Activated CD8-positive, alpha-beta memory T cell treated with anti-CD3 and anti-CD28 coated beads for 1 hour (primary cell): ENCODE measurements around the gene AGAP1.
A peak's percentile ranks its signal among the peaks of the same experiment; 100 is the strongest.
"Not testable (repeated sequence)": the region's sequence is repeated elsewhere in the genome, so short reads cannot be mapped to it uniquely, and the experiment has no call there.

Source experiments
- DNase-seq, 2 donors: peaks; one replicate each; pipeline ENCODE4 v3.0.0-alpha.2; 2020; ENCODE audit warnings: low read depth in 1 of 2; ENCODE audit errors: extremely low read depth in 1 of 2

The AGAP1 gene

DNA sequence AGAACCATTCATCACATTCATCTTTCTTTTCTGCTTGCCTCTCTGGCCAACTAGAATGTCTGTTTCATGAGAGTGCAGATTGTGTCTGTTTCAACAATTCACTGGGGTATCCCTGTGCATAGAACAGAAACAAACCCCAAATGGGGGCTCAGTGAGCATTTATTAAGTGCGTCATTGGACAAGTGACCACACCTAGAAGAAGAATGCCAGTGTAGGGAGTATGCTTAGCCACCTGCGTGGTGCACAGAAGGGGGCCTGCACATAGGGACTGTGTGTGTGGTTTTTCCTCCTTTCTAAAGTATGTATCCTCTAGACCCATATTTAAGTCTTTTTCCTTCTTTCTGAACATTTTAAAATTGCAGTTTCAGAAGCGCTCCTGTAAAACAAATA lies 255.9 kb downstream of the AGAP1 start:
- DNase-seq, result no peak

DNA sequence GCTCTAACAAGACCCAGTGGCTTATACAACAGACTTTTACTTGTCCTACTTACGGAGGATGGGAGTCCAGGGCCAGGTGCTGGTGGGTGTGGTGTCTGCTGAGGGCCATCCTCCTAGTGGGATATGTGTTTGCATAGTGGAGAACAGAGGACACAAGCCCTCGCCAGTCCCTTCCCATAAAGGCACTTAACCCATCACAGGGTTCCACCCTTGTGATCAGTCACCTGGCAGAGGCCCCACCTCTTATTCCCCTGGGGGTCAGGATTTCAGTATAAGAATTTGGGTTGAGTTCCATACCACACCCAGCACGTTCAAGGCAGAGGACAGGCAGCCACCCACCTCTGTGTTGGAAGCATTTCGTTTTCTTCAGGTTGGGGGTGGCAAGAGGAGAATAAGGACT lies 259.0 kb downstream of the AGAP1 start:
- no peak for DNase-seq

DNA sequence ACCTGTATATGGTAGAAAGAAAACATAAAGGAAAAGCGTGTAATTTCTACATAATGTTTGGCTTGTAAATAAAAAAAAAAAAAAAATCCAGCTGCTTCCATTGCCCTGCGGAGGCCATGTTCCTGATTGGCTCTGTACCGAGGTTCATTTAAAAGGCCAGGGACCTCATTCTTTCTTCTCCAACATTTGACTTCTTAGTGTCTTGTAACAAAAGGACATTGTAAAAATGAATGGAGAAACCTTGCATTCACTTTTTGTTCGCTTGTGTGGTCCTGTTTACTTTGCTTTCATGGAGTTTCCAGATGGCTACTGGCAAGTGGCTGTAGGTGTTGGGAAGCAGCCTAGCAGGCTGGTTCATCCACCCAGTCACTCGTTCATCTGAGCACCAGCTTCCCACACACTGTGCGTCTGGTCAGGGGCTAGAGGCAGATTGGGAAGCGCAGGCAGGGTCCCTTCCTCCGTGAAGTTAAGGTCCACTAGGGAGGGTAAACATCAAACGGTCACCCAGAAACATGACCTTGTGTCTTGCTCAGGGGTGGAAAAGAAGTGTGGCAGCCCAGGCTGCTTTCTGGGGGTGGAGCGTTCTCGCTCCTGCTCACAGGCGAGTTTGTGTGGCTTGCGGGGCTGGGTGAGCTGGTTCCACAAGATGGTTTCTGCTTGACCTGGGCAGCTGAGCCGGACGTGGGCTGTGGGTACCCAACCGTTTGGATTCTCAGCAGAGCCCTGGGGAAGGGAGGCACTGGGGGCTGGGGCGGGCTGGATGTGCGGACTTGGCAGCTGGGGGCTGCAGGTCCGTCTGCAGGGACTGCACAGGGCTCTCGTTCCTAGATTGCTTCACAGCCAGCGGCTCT lies 260.7 kb downstream of the AGAP1 start:
- DNase-seq, result no peak

DNA sequence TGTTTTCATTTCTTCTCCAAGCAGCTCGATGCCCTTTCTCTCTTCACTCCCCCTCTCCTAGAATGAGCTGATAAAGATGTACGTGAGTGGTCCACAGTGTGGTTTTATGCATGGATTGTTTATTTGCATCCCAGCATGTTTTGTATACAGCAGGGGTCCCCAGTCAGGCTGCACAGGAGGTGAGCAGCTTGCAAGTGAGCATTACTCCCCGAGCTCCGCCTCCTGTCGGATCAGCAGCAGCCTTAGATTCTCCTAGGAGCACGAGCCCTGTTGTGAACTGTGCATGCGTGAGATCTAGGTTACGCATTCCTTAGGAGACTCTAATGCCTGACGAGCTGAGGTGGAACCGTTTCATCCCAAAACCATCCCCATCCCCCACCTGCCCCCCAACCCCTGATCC lies 262.6 kb downstream of the AGAP1 start:
- no peak for DNase-seq

DNA sequence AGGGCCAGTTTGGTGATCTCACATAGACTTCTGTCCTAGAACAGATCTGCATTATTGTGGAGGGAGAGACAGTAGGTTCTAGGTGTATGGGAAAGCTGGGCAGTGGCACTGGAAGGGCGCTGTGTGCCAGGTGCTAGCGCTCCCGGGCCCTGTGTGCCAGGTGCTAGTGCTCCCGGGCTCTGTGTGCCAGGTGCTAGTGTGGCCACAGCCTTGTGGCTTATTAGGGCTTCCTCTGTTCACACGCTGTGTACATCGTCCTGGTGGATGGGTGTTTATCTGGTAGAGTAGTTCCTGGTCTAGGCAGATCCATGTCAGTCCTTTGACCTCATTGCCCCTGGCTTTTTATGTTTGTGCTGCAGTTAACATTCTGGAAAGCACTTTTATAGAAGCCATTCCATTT lies 263.4 kb downstream of the AGAP1 start:
- DNase-seq, result no peak

DNA sequence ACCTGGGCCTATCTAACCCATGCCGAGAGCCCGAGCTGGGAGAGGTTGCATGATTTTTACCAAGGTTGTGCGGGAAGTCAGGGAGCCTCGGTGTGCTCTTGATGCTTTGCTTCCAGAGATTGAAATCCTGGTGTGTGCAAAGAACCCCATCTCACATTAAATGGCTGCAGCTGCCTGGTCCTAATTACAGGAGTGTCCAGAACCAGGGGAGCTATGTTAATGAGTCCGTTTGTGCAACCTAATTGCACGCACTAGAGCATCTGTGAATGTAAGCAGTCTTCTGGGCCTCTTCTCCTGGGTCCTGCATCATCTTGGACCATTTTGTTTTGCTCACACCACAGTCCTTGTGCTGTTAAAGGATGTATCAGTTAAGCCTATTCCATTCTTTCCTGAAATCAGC lies 263.8 kb downstream of the AGAP1 start:
- no peak for DNase-seq

DNA sequence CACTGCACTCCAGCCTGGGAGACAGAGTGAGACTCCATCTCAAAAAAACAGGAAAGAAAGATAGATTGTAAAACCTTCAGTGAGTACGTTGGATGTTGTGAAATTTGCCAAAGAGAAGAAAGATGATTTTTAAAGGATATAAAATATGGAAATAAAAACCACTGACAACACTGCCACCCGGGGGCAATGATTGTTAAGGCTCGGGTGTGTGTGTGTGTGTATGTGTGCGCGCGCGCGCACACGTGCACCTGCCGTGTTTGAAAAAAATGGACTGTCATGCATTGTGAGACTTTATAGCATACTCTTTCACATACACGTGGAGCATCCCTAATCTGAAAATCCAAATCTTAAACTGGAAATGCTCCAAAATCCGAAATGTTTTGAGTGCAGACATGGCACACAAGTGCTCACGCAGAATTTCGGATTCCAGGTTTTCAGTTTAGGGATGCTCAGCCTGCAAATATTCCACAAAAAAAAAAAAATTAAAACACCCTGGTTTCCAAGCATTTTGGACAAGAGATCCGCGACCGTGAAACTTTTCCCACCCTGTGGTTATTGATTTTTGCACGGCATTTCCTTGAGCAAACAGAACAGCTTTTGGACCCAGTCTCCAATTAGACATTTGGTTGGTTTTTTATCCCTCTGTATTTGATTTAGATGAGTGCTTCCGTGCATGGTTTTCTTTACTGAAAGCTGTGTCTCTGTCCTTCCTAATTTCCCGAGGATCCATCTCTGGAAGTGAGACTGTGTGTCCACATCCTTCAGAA lies 269.2 kb downstream of the AGAP1 start:
- DNase-seq, result no peak

DNA sequence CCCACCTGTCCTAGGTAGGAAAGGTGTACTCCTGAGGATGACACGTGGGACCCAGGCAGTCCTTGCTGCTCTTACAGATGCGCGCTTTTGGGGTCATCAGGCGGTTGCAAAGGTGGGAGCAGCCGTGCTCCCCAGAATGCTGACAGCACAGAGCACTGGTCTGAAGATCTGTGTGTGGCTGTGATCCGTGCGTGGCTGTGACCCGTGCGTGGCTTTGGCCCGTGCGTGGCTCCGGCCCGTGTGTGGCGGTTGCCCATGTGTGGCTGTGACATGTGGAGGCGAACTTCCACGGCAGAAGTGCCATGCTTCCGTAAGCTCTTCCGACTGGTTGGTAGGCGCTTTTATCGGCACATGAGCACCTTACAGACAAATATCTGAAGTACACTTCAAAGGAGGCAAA lies 270.0 kb downstream of the AGAP1 start:
- no peak for DNase-seq

DNA sequence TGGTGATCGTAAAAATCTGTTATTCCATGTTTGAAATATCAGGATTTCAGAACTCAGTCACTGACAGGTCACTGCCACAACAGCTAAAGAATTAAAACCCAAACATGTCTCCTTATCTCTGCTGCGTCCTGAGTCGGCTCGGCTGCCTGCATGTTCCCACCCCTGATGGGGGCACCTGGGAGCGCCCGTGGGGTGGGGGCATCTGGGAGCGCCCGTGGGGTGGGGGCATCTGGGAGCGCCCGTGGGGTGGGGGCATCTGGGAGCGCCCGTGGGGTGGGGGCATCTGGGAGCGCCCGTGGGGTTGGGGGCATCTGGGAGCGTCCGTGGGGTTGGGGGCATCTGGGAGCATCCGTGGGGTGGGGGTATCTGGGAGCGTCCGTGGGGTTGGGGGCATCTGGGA lies 270.6 kb downstream of the AGAP1 start:
- not testable (repeated sequence) for DNase-seq

DNA sequence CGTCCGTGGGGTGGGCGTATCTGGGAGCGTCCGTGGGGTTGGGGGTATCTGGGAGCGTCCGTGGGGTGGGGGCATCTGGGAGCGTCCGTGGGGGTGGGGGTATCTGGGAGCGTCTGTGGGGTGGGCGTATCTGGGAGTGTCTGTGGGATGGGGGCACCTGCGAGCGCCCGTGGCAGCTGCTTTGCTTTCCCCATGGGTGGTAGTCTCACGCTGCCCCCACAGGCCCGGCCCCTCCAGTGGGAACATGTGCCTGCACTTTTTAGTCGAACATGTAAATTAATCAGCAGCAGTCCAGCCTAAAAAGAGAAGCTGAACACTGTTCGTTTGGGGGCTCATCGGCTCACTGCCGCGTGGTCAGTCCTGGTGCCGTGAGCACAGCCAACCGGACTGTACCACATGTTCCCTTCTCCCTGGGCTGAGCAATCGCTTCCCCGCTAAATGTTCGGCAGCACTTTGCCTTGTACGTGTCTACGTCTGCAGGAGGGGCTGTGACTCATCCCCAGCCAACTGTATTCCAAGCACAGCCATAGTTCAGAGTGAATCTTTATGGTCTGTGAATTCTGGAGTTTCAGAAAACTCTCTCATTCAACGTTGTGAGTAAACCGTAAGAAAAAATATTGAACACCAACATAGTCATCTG lies 271.5 kb downstream of the AGAP1 start:
- DNase-seq, result no peak

DNA sequence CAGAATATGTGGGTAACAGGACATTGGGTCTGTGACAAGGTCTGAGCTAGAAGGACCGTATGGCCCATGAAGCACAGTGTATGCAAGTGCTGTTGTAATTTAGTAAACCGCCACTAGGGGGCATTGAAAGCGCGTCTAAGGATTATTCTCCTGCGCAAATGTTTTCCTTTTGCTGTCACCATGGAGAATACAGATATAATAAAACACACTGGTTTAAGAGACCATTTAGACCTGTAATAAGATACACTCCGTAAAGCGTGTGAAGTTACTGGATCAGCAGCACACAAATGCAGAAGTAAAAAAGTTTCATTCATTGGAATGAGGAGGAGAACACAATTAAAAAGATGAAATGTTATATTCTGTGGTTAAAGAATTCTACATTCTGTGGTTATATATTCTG lies 272.4 kb downstream of the AGAP1 start:
- DNase-seq, result peak; percentile 11 to 12

DNA sequence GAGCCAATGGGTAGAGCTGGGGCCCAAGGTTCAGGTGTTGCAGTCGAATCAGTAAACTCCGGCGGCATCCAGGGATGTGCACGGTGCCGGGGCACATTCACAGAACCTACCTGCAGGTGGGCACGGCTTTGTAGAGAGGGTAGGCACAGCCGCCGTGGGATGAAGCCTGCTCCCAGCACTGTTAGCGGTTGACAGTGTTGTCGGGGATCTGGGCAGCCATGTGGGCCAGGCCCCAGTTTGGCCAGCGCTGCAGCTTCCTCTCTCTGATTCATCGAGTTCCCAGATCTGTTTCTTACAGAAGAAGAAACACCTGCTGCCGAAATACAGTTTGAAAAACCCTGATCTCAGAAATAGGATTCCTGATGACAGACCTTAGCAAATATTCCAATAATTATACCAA lies 274.8 kb downstream of the AGAP1 start:
- DNase-seq, result no peak

DNA sequence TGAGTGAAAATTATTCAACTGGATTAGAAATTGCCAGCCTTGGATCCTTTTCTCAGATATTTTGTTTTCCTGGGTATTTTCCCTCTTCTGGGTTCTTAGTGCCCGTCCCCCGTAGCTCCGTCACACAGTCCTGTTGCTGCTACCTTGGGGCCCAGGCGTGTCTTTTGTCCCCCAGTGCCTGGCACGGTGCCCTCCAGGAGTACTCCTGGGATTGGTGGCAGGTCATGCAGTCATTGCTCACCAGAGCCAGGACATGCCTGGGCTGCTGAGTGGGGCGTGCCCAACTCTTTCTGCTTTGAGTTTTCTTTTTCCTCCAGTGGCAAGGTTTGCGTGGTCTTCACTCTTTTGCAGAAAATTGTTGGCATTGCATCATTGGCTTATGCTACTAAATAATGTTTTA lies 275.2 kb downstream of the AGAP1 start:
- no peak for DNase-seq

DNA sequence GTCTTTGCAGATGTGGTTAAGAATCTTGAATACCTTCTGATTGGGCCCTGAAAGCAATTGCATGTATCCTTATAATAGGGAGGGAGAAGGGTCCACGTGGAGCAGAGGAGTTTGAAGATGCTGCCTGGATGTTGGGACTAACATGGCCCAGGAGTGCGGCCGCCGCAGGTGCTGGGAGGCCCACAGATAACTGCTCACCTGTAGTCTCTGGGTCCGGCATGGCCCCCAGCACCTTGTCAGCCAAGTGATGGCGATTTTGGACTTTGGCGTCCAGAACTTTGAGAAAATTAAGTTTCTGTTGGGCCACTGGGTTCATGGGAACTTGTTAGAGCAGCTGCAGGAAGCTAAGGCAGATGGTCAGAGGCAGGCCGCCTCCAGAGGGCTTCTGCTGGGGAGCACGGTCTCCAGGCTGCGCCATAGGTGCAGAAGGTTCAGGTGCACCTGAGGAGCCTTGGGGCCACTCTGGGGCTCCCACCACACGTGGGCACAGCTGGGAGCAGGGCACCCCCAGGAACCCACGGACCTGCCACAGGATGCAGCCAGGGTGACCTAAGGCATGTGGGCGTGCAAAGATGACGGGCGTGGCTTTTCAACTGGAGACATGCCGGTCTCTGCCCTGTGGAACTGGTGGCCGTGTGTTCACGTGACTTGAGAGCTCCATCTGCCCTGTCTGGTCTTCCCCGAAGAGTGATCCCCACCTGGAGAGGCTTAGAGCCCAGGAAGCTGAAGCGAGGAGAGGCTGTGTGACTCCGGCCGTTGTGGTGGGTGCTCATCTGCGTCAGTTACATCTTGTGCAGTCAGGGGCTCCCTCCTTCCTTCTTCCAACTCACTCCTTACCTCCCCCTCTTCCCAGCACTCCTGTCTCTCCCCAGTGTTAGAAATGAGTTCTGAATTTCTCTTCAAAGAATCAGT lies 277.3 kb downstream of the AGAP1 start:
- no peak for DNase-seq

DNA sequence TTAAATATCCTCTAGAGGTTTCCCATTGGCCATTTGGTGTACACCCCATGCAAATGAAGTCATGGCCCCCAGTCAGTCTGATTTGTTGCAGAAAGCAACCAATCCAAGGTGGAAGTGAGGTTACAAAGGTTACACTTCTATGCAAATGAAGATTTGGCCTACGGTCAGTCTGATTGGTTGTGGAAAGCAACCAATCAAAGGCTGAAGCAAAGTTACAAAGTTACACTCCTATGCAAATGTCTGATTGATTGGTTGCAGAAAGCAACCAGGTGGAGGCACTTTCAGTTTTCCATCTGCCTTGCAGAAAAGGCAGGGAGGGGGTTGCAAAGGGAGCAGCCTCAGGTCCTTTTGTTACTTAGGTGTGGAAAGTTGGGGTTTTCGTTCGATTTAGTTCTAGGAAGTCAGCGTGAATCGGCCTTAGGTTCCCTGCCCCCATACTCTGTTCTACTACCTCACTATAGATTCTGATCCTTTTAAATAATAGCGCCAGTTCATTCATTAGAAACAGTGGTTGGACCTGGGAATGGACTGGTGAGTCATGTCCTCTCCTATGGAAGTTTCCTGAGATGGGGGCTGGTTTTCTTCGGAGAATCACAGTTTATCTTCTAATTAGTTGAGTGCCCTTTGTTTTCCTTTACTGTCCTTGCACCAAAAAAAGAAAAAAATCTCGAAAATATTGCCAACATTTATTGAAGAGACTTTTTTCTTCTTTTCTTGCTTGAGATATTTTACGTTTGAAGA lies 279.5 kb downstream of the AGAP1 start:
- no peak for DNase-seq

DNA sequence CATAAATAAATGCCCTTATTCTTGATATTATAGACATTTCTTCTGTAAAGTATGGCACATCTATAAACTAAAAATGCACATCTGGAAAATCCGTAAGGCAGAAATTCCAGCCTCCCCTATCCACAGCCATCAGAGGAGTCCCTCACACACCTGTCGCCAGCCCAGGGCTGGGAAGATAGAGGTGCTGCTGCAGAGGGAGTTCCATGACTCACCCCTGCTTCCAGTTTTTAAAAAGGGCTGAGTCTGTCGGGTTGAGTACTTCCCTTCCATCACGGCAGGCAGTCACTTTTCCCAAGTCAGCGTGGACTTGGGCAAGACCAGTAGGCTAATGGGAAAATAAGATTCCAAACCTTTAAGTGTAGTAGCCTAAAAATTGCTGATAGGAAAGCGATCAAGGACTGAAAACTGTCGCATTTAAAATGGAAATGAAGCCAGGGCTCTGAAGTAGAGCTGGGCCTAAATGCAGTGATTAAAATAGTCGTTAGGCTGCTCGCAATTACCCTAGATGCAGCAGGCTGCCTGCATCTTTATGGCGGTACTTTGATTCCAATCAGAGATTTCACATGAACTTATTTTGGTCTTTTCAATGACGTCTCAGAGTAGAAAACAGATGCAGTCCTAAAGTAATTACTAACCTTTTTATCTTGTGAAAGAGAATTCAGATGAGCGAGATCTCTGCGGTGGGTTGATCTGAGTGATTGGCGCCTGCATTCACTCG lies 280.5 kb downstream of the AGAP1 start:
- DNase-seq, result no peak

DNA sequence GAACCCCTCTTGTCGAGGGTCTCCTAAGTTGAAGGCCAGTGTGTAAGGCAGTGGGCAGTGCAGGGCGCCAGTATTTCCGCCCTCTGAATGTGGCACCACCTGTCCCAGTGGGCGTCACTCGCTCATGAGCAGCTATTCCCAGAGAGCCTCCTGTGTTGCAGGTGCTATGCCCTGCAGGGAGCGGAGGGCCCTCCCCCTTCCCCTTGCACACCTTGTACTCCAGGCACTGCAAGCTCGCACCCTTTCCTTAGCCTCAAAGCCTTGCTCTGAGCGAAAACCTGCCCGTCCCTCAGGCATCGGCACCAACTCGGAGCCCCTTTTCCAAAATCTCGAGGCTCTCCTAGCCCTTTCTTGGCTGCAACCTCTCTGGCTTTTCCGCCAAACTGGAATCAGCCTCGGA lies 282.7 kb downstream of the AGAP1 start:
- no peak for DNase-seq

DNA sequence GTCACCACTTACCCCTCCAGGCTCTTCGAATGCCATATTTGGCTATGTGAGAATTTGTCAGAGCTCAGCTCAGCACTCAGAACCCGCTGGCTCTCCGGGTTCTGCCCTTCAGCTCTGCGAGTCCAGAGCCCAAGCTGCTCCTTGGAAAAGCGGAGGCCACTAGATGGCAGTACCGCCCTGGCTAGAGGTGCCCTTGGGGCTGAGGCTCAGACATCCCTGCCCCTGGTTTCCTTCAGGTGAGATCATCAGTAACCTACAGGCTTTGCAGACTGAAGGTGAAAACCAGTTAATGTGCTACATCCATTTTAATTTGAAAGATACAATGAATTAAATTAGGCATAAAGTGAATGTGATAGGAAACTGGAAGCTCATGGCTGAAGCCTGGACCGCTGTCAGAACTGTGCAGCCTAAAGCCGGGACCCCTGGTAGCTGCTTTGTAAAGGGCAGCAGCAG lies 285.6 kb downstream of the AGAP1 start:
- peak in 1 of 2 donors; percentile 41 for DNase-seq

DNA sequence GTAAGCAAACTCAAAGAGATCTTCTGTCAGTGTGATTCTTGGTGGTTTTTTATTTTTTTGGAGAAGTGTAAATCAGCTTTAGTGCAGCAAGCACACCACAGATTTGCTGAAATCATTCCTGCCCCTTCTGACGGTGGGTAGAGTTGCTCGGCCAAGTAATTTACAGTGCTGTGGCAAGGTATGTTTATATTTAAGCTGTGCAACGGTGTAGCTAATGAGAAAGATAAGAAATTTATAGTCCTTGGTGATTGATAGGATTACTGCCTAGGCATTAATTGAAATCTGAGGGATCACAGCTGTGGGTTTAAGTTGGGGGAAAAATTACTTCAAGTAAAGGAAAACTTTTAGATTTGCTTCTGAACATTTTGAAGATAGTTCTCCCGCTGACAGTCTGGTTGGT lies 286.6 kb downstream of the AGAP1 start:
- DNase-seq, result no peak
